Skeletal muscle cell (primary cell): ENCODE data around the gene SOX13.
"Not testable (repeated sequence)": the region's sequence is repeated elsewhere in the genome, so short reads cannot be mapped to it uniquely, and the experiment has no call there.

Experiments used
- DNase-seq: peaks from one replicate; pipeline ENCODE4 v3.0.0-alpha.2; 2010; ENCODE audit warnings: low read depth
- H3K4me3 ChIP-seq: 2 replicates; pipeline ENCODE4 v1.5.1; 2011; ENCODE audit warnings: low read depth, mild to moderate bottlenecking, control low read depth, low read length, moderate library complexity

The SOX13 gene

GRCh38 chr1:204072931-204073836 is at the start of gene SOX13:
TSS of gene SOX13 (plus strand) at chr1:204073115. CDS start at chr1:204112916, 39,801 bp downstream.
- peak within 1 kb of the TSS; percentile 84 for H3K4me3 ChIP-seq
- peak; percentile 75 for DNase-seq

GRCh38 chr1:204025917-204026707 is 46.8 kb upstream of the SOX13 start:
- H3K4me3 ChIP-seq: no peak overlapping the region
- DNase-seq: no peak

GRCh38 chr1:204027446-204027845 is 45.5 kb upstream of the SOX13 start:
- no peak for DNase-seq
- H3K4me3 ChIP-seq: no peak overlapping the region

GRCh38 chr1:204029016-204029415 is 43.9 kb upstream of the SOX13 start:
- no peak for DNase-seq
- H3K4me3 ChIP-seq: no peak overlapping the region

GRCh38 chr1:204031098-204031710 is 41.7 kb upstream of the SOX13 start:
- DNase-seq: no peak

GRCh38 chr1:204032642-204033235 is 40.2 kb upstream of the SOX13 start:
- no peak overlapping the region for H3K4me3 ChIP-seq
- no peak for DNase-seq

More at GRCh38 chr1:204031098-204031710, 41.7 kb upstream of the SOX13 start:
- H3K4me3 ChIP-seq: no peak overlapping the region

GRCh38 chr1:204033306-204033705 is 39.6 kb upstream of the SOX13 start:
- no peak for DNase-seq
- no peak overlapping the region for H3K4me3 ChIP-seq

GRCh38 chr1:204036882-204037655 is 35.8 kb upstream of the SOX13 start:
- DNase-seq: no peak
- no peak overlapping the region for H3K4me3 ChIP-seq

- no peak for DNase-seq
- H3K4me3 ChIP-seq: no peak overlapping the region
These were observed 31.6 kb upstream of the SOX13 start for GRCh38 chr1:204041232-204041767.

GRCh38 chr1:204041803-204042505 is 31.0 kb upstream of the SOX13 start:
- no peak overlapping the region for H3K4me3 ChIP-seq
- DNase-seq: no peak

GRCh38 chr1:204042516-204042915 is 30.4 kb upstream of the SOX13 start:
- DNase-seq: no peak
- no peak overlapping the region for H3K4me3 ChIP-seq

GRCh38 chr1:204043680-204044079 is 29.2 kb upstream of the SOX13 start:
- H3K4me3 ChIP-seq: no peak overlapping the region

GRCh38 chr1:204044448-204044847 is 28.5 kb upstream of the SOX13 start:
- DNase-seq: no peak

More at GRCh38 chr1:204043680-204044079, 29.2 kb upstream of the SOX13 start:
- no peak for DNase-seq

GRCh38 chr1:204045430-204045829 is 27.5 kb upstream of the SOX13 start:
- H3K4me3 ChIP-seq: no peak overlapping the region
- no peak for DNase-seq

More at GRCh38 chr1:204044448-204044847, 28.5 kb upstream of the SOX13 start:
- H3K4me3 ChIP-seq: no peak overlapping the region

GRCh38 chr1:204046346-204046745 is 26.6 kb upstream of the SOX13 start:
- no peak for DNase-seq
- no peak overlapping the region for H3K4me3 ChIP-seq

GRCh38 chr1:204048796-204049195 is 24.1 kb upstream of the SOX13 start:
- not testable (repeated sequence) for H3K4me3 ChIP-seq

GRCh38 chr1:204051258-204051657 is 21.7 kb upstream of the SOX13 start:
- no peak for DNase-seq
- H3K4me3 ChIP-seq: no peak overlapping the region

More at GRCh38 chr1:204048796-204049195, 24.1 kb upstream of the SOX13 start:
- not testable (repeated sequence) for DNase-seq

- H3K4me3 ChIP-seq: no peak overlapping the region
- DNase-seq: no peak
These were observed 21.2 kb upstream of the SOX13 start for GRCh38 chr1:204051718-204052117.
